ENCODE measurements around the gene MGAT4B.
"Not testable (repeated sequence)": the region's sequence is repeated elsewhere in the genome, so short reads cannot be mapped to it uniquely, and the experiment has no call there.

MGAT4B gene

GRCh38 chr5:179794171-179794570 lies 12.5 kb downstream of the MGAT4B start:
- no peak for DNase-seq

GRCh38 chr5:179793468-179794139 lies 13.1 kb downstream of the MGAT4B start, which contains the start of gene LTC4S:
LTC4S (plus strand) TSS chr5:179793986; CDS start chr5:179794081, 95 bp downstream.
- peak; percentile 35 for DNase-seq

GRCh38 chr5:179792612-179793467 lies 13.8 kb downstream of the MGAT4B start:
- no peak for DNase-seq

- no peak for DNase-seq
Observed at GRCh38 chr5:179791881-179792611, 14.6 kb downstream of the MGAT4B start.

GRCh38 chr5:179789278-179789677 lies 17.4 kb downstream of the MGAT4B start:
- not testable (repeated sequence) for DNase-seq

- no peak for DNase-seq
Observed at GRCh38 chr5:179788193-179788854, 18.3 kb downstream of the MGAT4B start.

- no peak for DNase-seq
Observed at GRCh38 chr5:179786861-179787260, 19.8 kb downstream of the MGAT4B start.

- DNase-seq = no peak
Observed at GRCh38 chr5:179783128-179783527, 23.5 kb downstream of the MGAT4B start.

GRCh38 chr5:179781846-179782245 lies 24.8 kb downstream of the MGAT4B start:
- no peak for DNase-seq

- DNase-seq = no peak
Observed at GRCh38 chr5:179780362-179780761, 26.3 kb downstream of the MGAT4B start.

- no peak for DNase-seq
Observed at GRCh38 chr5:179779826-179780225, 26.8 kb downstream of the MGAT4B start.

GRCh38 chr5:179778591-179778990 lies 28.1 kb downstream of the MGAT4B start:
- DNase-seq = no peak

GRCh38 chr5:179777909-179778308 lies 28.8 kb downstream of the MGAT4B start:
- no peak for DNase-seq

GRCh38 chr5:179777456-179777855 lies 29.2 kb downstream of the MGAT4B start:
- DNase-seq = no peak

GRCh38 chr5:179776411-179776938 lies 30.2 kb downstream of the MGAT4B start:
- DNase-seq = no peak

- no peak for DNase-seq
Observed at GRCh38 chr5:179774442-179774841, 32.2 kb downstream of the MGAT4B start.

GRCh38 chr5:179773686-179774040 lies 33.0 kb downstream of the MGAT4B start:
- DNase-seq = no peak

GRCh38 chr5:179772351-179772750 lies 34.3 kb downstream of the MGAT4B start:
- DNase-seq = no peak

GRCh38 chr5:179771311-179771895 lies 35.3 kb downstream of the MGAT4B start:
- no peak for DNase-seq

- no peak for DNase-seq
Observed at GRCh38 chr5:179769796-179770195, 36.9 kb downstream of the MGAT4B start.

- DNase-seq = no peak
Observed at GRCh38 chr5:179769271-179769670, 37.4 kb downstream of the MGAT4B start.
